Body of pancreas (tissue), 4 donors: Measurements from ENCODE around the gene VARS1.

Experiments used
- POLR2A ChIP-seq, 3 donors: fragments of 450-650 bp; IDR thresholded peaks; one replicate each; pipeline ENCODE4 v1.6.1; 2016; ENCODE audit warnings: antibody characterized with exemption in 3 of 3, mild to moderate bottlenecking in 2 of 3
- TF ChIP-seq, protein P1 (sequence below), 7 experiments: fragments of 450-650 bp in 4 of 7; fragments of 200-600 bp in 3 of 7; sonication (generic) in 3 of 7; IDR thresholded peaks; one replicate each; pipeline ENCODE4 v1.5.1; 2016 to 2019; ENCODE audit warnings: antibody characterized with exemption in 7 of 7

DNA sequence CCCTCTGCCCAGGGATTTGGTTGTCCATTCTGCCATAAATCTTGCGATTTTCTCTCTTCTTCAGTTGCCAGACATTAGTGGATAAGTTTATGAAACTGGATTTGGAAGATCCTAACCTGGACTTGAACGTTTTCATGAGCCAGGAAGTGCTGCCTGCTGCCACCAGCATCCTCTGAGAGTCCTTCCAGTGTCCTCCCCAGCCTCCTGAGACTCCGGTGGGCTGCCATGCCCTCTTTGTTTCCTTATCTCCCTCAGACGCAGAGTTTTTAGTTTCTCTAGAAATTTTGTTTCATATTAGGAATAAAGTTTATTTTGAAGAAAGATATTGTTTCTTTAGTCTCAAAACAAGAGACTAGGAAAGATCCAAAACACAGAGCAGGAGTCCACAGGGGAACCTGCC, 33.2 kb downstream of the VARS1 start, which contains the start of gene SAPCD1:
- TF ChIP-seq, protein P1, sequence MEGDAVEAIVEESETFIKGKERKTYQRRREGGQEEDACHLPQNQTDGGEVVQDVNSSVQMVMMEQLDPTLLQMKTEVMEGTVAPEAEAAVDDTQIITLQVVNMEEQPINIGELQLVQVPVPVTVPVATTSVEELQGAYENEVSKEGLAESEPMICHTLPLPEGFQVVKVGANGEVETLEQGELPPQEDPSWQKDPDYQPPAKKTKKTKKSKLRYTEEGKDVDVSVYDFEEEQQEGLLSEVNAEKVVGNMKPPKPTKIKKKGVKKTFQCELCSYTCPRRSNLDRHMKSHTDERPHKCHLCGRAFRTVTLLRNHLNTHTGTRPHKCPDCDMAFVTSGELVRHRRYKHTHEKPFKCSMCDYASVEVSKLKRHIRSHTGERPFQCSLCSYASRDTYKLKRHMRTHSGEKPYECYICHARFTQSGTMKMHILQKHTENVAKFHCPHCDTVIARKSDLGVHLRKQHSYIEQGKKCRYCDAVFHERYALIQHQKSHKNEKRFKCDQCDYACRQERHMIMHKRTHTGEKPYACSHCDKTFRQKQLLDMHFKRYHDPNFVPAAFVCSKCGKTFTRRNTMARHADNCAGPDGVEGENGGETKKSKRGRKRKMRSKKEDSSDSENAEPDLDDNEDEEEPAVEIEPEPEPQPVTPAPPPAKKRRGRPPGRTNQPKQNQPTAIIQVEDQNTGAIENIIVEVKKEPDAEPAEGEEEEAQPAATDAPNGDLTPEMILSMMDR (IDR thresholded peaks at IDR 0.05) = no peak
- no peak for TF ChIP-seq POLR2A (IDR thresholded peaks at IDR 0.05)
